Neural progenitor cell (in vitro differentiated cells): ENCODE results near the gene SCYL3. TPM values are rescaled to one million over a fixed set of nuclear protein-coding genes. Genes with fewer than 3 reads are reported as not detected.

Source experiments
- DNase-seq: peaks from one replicate; pipeline ENCODE4 v3.0.0-alpha.2; 2016; ENCODE audit warnings: low spot score
- H2AFZ ChIP-seq: fragments of 200-600 bp; sonication (generic); replicated peaks from 2 replicates; pipeline ENCODE4 v1.6.1; 2016; ENCODE audit warnings: antibody characterized with exemption
- H3F3A ChIP-seq: fragments of 200-600 bp; sonication (generic); 2 replicates; pipeline ENCODE4 v1.6.1; 2016; ENCODE audit warnings: antibody characterized with exemption, low read depth
- H3K27ac ChIP-seq: fragments of 200-600 bp; sonication (generic); 2 replicates; pipeline ENCODE4 v1.5.1; 2016; ENCODE audit warnings: mild to moderate bottlenecking
- H3K27me3 ChIP-seq: fragments of 200-600 bp; sonication (generic); 2 replicates; pipeline ENCODE4 v1.6.1; 2016; ENCODE audit warnings: mild to moderate bottlenecking, moderate library complexity
- H3K36me3 ChIP-seq: fragments of 200-600 bp; sonication (generic); 2 replicates; pipeline ENCODE4 v1.5.1; 2016
- H3K4me1 ChIP-seq: fragments of 200-600 bp; sonication (generic); 2 replicates; pipeline ENCODE4 v1.6.1; 2016; ENCODE audit warnings: mixed run types
- H3K4me2 ChIP-seq: fragments of 200-600 bp; sonication (generic); 2 replicates; pipeline ENCODE4 v1.6.1; 2016
- H3K4me3 ChIP-seq: fragments of 200-600 bp; sonication (generic); 2 replicates; pipeline ENCODE4 v1.5.1; 2016
- H3K79me2 ChIP-seq: fragments of 200-600 bp; sonication (generic); 2 replicates; pipeline ENCODE4 v1.6.1; 2016; ENCODE audit warnings: low read depth
- H3K9ac ChIP-seq: fragments of 200-600 bp; sonication (generic); 2 replicates; pipeline ENCODE4 v1.6.1; 2016
- H3K9me3 ChIP-seq: fragments of 200-600 bp; sonication (generic); 2 replicates; pipeline ENCODE4 v1.5.1; 2016; ENCODE audit warnings: low read depth
- H4K20me1 ChIP-seq: fragments of 200-600 bp; sonication (generic); 2 replicates; pipeline ENCODE4 v1.6.1; 2016; ENCODE audit warnings: low read depth
- H3K27ac Mint-ChIP-seq: 3 replicates; pipeline ENCODE4 v1.8.0; 2021; ENCODE audit warnings: mixed read lengths
- H3K27me3 Mint-ChIP-seq: 2 replicates; pipeline ENCODE4 v1.8.0; 2022; ENCODE audit warnings: low read depth, mild to moderate bottlenecking, inconsistent platforms, moderate library complexity, mixed read lengths; ENCODE audit not compliant: insufficient read depth
- H3K36me3 Mint-ChIP-seq: 3 replicates; pipeline ENCODE4 v1.8.0; 2021; ENCODE audit warnings: mixed read lengths
- H3K4me1 Mint-ChIP-seq: 3 replicates; pipeline ENCODE4 v1.8.0; 2021; ENCODE audit warnings: mixed read lengths
- H3K4me3 Mint-ChIP-seq: 3 replicates; pipeline ENCODE4 v1.8.0; 2021; ENCODE audit warnings: mild to moderate bottlenecking, moderate library complexity, mixed read lengths
- H3K9me3 Mint-ChIP-seq: 3 replicates; pipeline ENCODE4 v1.8.0; 2020; ENCODE audit warnings: mixed read lengths
- CTCF ChIP-seq: fragments of 200-600 bp; sonication (generic); IDR thresholded peaks from 2 replicates; pipeline ENCODE4 v1.5.1; 2017; ENCODE audit warnings: antibody characterized with exemption, mild to moderate bottlenecking
- EZH2 ChIP-seq: fragments of 200-600 bp; sonication (generic); IDR thresholded peaks from 2 replicates; pipeline ENCODE4 v1.6.1; 2017; ENCODE audit warnings: antibody characterized with exemption, mild to moderate bottlenecking, moderate library complexity
- EZH2phosphoT487 ChIP-seq: fragments of 200-600 bp; sonication (generic); IDR thresholded peaks from 2 replicates; pipeline ENCODE4 v1.6.1; 2017; ENCODE audit warnings: antibody characterized with exemption
- total RNA-seq: library from RNA; depleted of rRNA; stranded (reverse); fragments of >200 nt; gene quantifications from 2 replicates; pipeline ENCODE4 v1.2.3, GENCODE V29; 2015; ENCODE audit warnings: low replicate concordance

SCYL3 gene
- total RNA-seq, 1 donor from 2014 or later: 12.8 TPM

GRCh38 chr1:169884634-169885033, 9.1 kb downstream of the SCYL3 start:
- no peaks in the 10 kb centered on the region for H3K4me1 Mint-ChIP-seq
- H3K9me3 Mint-ChIP-seq: no peaks in the 10 kb centered on the region
- Histone ChIP-seq H3K4me1 (no peaks in the 10 kb centered on the region), H3K4me2 (no peak overlapping the region), H3K4me3 (no peak overlapping the region), H3K9ac (no peak overlapping the region), H4K20me1 (peaks cover 3% of the 10 kb centered on the region), H3K36me3 (peaks cover 4% of the 10 kb centered on the region), H2AFZ (no peak overlapping the region), H3F3A (no peaks in the 10 kb centered on the region), H3K27ac (no peak overlapping the region), H3K9me3 (no peaks in the 10 kb centered on the region), H3K27me3 (no peaks in the 10 kb centered on the region), H3K79me2 (peaks cover 10% of the 10 kb centered on the region)
- peaks cover 2% of the 10 kb centered on the region for H3K27me3 Mint-ChIP-seq
- peaks cover 24% of the 10 kb centered on the region for H3K36me3 Mint-ChIP-seq
- H3K27ac Mint-ChIP-seq: no peak overlapping the region
- TF ChIP-seq EZH2 (no peak), CTCF (no peak), EZH2phosphoT487 (no peak)
- DNase-seq: no peak
- no peak overlapping the region for H3K4me3 Mint-ChIP-seq

- Histone ChIP-seq H3K27me3 (no peaks in the 10 kb centered on the region), H3F3A (no peaks in the 10 kb centered on the region), H3K4me2 (no peak overlapping the region), H4K20me1 (peaks cover 3% of the 10 kb centered on the region), H3K4me1 (no peaks in the 10 kb centered on the region), H3K9ac (no peak overlapping the region), H3K9me3 (no peaks in the 10 kb centered on the region), H2AFZ (no peak overlapping the region), H3K4me3 (no peak overlapping the region), H3K27ac (no peak overlapping the region), H3K79me2 (no peaks in the 10 kb centered on the region), H3K36me3 (no peaks in the 10 kb centered on the region)
- peaks cover 20% of the 10 kb centered on the region for H3K36me3 Mint-ChIP-seq
- H3K4me3 Mint-ChIP-seq: no peak overlapping the region
- H3K9me3 Mint-ChIP-seq: no peaks in the 10 kb centered on the region
- H3K27me3 Mint-ChIP-seq: no peaks in the 10 kb centered on the region
- H3K4me1 Mint-ChIP-seq: no peaks in the 10 kb centered on the region
- H3K27ac Mint-ChIP-seq: no peak overlapping the region
- no peak for DNase-seq
- no peak for TF ChIP-seq CTCF
- TF ChIP-seq EZH2phosphoT487: no peak
- no peak for TF ChIP-seq EZH2
Observed at GRCh38 chr1:169882039-169882511, 11.6 kb downstream of the SCYL3 start.

- no peak for DNase-seq
- Histone ChIP-seq H4K20me1 (peaks cover 3% of the 10 kb centered on the region), H3K36me3 (no peaks in the 10 kb centered on the region), H3F3A (no peaks in the 10 kb centered on the region), H3K4me2 (no peak overlapping the region), H3K4me3 (no peak overlapping the region), H3K9ac (no peak overlapping the region), H2AFZ (no peak overlapping the region), H3K27me3 (no peaks in the 10 kb centered on the region), H3K27ac (no peak overlapping the region), H3K9me3 (no peaks in the 10 kb centered on the region), H3K4me1 (no peaks in the 10 kb centered on the region), H3K79me2 (no peaks in the 10 kb centered on the region)
- Mint-ChIP-seq H3K4me3 (no peak overlapping the region), H3K27me3 (no peaks in the 10 kb centered on the region), H3K9me3 (no peaks in the 10 kb centered on the region), H3K4me1 (no peaks in the 10 kb centered on the region), H3K36me3 (peaks cover 22% of the 10 kb centered on the region), H3K27ac (no peak overlapping the region)
- TF ChIP-seq EZH2phosphoT487 (no peak), EZH2 (no peak), CTCF (no peak)
Observed at GRCh38 chr1:169879034-169879840, 14.5 kb downstream of the SCYL3 start.
